Measurements from ENCODE around the gene HDGF. TPM values are rescaled to one million over a fixed set of nuclear protein-coding genes. Genes with fewer than 3 reads are reported as not detected.

The HDGF gene
- polyA plus RNA-seq, 1 experiment, result 155 TPM

DNA sequence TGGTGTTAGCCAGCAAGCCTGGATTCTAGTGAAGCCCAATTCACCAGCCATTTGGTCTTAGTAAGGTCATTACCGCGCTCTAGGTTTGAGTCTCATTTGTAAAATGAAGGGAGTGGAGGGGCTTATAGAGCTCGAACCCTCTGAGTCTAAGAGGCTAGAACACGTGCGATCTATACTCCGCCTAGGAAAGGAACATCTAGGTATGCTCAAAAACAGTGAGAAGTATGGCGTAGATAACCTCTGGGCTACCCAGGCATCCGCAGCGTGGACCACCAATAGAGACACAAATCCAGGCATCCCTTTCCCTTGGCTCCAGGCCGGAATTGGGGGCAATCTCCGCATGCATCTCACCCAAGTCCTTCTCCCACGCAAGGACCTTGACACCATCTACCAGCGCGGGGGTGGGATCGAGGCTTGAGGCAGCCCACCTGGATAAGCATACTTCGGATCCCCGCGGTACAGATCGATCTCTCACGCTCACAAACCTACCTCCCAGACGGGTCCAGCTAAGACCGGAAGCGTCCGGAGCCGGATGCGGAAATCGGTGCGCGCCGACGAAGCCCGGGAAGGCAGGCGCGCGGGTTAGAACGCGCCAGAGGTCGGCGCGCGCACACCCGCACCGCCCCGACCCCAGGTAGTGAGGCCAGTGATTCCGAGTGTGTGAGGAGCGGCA is 23.4 kb downstream of the HDGF start, which contains the start of gene METTL25B:
Gene METTL25B (plus strand): TSS at position 544 of the 673 bp plus-strand sequence. CDS start 636 bp downstream, outside the sequence.
- ChIA-PET POLR2A (interaction anchor here (0.6 to 4.3 kb wide), 11 partner anchors 13 to 131 kb away, joined by 3 to 37 read pairs (median 5); partner anchors contain the start of genes CRABP2, HDGF, INSRR and MRPL24), CTCF (interaction anchor here (0.6 to 12.5 kb wide), 12 partner anchors 14 to 200 kb away, joined by 4 to 616 read pairs (median 64); partner anchors contain the start of genes CRABP2, INSRR, NES and NTRK1)
- Histone ChIP-seq H3K4me3 (ENCODE audit: low read depth, low read length) (peak within 1 kb of the TSS; percentile 100), H3K27me3 (ENCODE audit: control insufficient read depth, insufficient read depth, low read length) (no peaks in the 10 kb centered on the region), H3K9me3 (ENCODE audit: control insufficient read depth, insufficient read depth, low read length) (no peaks in the 10 kb centered on the region), H3K27ac (ENCODE audit: low read depth, low read length) (peak within 1 kb of the TSS; percentile 95)
- DNase-seq (ENCODE audit: low read depth, low spot score), result no peak
- TF ChIP-seq, protein P1, sequence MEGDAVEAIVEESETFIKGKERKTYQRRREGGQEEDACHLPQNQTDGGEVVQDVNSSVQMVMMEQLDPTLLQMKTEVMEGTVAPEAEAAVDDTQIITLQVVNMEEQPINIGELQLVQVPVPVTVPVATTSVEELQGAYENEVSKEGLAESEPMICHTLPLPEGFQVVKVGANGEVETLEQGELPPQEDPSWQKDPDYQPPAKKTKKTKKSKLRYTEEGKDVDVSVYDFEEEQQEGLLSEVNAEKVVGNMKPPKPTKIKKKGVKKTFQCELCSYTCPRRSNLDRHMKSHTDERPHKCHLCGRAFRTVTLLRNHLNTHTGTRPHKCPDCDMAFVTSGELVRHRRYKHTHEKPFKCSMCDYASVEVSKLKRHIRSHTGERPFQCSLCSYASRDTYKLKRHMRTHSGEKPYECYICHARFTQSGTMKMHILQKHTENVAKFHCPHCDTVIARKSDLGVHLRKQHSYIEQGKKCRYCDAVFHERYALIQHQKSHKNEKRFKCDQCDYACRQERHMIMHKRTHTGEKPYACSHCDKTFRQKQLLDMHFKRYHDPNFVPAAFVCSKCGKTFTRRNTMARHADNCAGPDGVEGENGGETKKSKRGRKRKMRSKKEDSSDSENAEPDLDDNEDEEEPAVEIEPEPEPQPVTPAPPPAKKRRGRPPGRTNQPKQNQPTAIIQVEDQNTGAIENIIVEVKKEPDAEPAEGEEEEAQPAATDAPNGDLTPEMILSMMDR (IDR thresholded peaks at IDR 0.05; ENCODE audit: low read depth, low read length), result no peak

DNA sequence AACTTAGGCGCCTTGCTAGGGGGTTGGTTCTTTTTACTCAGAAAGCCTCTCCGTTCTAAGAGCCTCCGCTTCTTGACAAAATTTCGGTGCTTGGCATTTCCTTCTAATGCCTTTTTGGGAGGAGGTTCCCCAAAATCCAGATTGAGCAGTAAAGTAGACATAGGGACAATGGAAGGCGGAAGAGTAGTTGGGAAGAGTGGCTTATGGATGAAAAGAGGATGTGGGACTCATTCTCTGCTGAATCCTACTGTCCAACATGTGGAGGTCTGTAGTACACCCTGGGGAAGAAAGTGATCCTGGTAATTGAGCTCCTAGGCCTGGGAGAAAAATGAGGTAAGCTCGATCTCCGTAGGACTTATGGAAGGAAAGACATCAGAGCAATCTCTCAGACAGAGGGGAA is 24.0 kb downstream of the HDGF start:
- TF ChIP-seq, protein P1 (IDR thresholded peaks at IDR 0.05; ENCODE audit: low read depth, low read length), result no peak
- peak overlapping the region; percentile 100 for H3K4me3 ChIP-seq (ENCODE audit: low read depth, low read length)
- no peaks in the 10 kb centered on the region for H3K9me3 ChIP-seq (ENCODE audit: control insufficient read depth, insufficient read depth, low read length)
- ChIA-PET POLR2A (interaction anchor here (1.3 to 4.3 kb wide), 4 partner anchors 13 to 132 kb away, joined by 4 to 37 read pairs (median 20); partner anchors contain the start of genes HDGF, INSRR and MRPL24), CTCF (interaction anchor here (0.6 to 12.5 kb wide), 21 partner anchors 13 to 347 kb away, joined by 3 to 616 read pairs (median 10); partner anchors contain the start of genes CRABP2, INSRR, NES and NTRK1)
- no peak for DNase-seq (ENCODE audit: low read depth, low spot score)
- H3K27me3 ChIP-seq (ENCODE audit: control insufficient read depth, insufficient read depth, low read length), result no peaks in the 10 kb centered on the region
- no peak overlapping the region for H3K27ac ChIP-seq (ENCODE audit: low read depth, low read length)

DNA sequence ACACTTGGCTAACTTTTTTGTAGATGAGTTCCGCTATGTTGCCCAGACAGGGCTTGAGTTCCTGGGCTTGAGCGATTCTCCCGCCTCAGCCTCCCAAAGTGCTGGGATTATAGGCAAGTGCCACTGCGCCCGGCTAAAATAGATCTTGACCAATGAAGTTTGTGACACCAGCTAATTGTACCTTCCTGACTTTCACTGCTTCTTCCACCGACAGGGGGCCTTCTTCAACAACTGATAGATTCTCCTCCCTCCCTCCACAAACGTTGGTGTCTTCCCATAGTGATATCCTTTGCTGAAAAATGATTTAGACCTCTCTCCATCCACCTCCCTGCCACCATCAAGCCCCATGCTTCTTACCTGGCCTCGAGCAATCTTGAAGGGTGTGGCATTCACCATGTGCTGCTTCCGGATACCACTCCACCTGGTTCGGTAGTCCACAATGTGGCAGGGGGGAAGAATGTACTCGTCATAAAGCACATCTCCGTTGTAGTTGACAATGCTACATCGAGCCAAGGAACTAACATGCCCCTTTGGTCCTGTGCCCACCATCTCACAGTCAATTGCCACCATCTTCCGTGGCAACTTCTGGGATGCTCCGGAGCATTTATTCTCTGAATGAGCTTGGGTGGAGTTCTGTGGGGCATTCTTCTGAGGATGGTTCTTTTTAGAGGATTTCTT is 24.8 kb downstream of the HDGF start:
- H3K4me3 ChIP-seq (ENCODE audit: low read depth, low read length), result peak overlapping the region; percentile 56
- CTCF ChIA-PET, result interaction anchor here (0.7 to 12.5 kb wide), 41 partner anchors 12 to 348 kb away, joined by 3 to 616 read pairs (median 7); partner anchors contain the start of genes CRABP2, HDGF, INSRR and MRPL24
- H3K27ac ChIP-seq (ENCODE audit: low read depth, low read length), result no peak overlapping the region
- H3K27me3 ChIP-seq (ENCODE audit: control insufficient read depth, insufficient read depth, low read length), result no peaks in the 10 kb centered on the region
- TF ChIP-seq, protein P1 (IDR thresholded peaks at IDR 0.05; ENCODE audit: low read depth, low read length), result peak; percentile 71
- POLR2A ChIA-PET, result interaction anchor here (4.3 kb wide), 1 partner anchor 36 kb away, joined by 37 read pairs; no protein-coding TSS in a partner anchor
- DNase-seq (ENCODE audit: low read depth, low spot score), result no peak
- no peaks in the 10 kb centered on the region for H3K9me3 ChIP-seq (ENCODE audit: control insufficient read depth, insufficient read depth, low read length)

DNA sequence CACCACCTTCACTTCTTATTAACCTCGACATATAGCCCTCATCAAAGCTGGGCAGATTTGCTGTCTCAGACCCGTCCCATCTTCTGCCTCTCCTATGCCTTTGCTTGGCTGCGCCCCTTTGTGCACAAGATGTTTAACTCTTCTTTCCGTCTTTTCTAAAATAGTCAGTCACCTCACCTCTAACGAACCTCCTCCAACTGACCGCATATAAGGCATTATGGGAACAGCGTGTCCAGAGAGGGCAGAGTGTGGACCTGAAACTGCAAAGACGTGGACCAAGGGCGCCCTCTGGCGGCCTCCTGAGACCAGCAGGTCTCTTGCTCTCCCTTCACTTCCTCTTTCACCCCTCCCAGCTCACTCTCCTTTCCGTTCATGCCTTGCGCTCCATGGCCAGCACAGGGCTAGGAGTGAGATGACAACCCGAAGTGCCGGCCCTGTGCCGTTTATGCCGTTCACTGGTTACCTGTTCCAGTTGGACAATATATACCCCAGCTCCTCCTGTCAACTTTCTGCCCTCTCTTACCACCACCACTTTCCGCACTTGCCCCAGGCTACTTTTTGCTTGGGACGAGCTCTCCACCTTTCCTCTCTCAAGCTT is 25.7 kb downstream of the HDGF start:
- CTCF ChIA-PET, result interaction anchor here (0.6 to 12.5 kb wide), 45 partner anchors 11 to 348 kb away, joined by 3 to 616 read pairs (median 6); partner anchors contain the start of genes CRABP2, HDGF, INSRR and MRPL24
- peak overlapping the region; percentile 56 for H3K4me3 ChIP-seq (ENCODE audit: low read depth, low read length)
- POLR2A ChIA-PET, result interaction anchor here (4.3 kb wide), 1 partner anchor 35 kb away, joined by 37 read pairs; no protein-coding TSS in a partner anchor
- peak; percentile 80 for DNase-seq (ENCODE audit: low read depth, low spot score)
- no peaks in the 10 kb centered on the region for H3K27me3 ChIP-seq (ENCODE audit: control insufficient read depth, insufficient read depth, low read length)
- TF ChIP-seq, protein P1 (IDR thresholded peaks at IDR 0.05; ENCODE audit: low read depth, low read length), result peak; percentile 95
- H3K9me3 ChIP-seq (ENCODE audit: control insufficient read depth, insufficient read depth, low read length), result no peaks in the 10 kb centered on the region
- H3K27ac ChIP-seq (ENCODE audit: low read depth, low read length), result no peak overlapping the region
